ENCODE results near the gene ZNF132.
"Not testable (repeated sequence)": the region's sequence is repeated elsewhere in the genome, so short reads cannot be mapped to it uniquely, and the experiment has no call there.

ZNF132 gene

DNA sequence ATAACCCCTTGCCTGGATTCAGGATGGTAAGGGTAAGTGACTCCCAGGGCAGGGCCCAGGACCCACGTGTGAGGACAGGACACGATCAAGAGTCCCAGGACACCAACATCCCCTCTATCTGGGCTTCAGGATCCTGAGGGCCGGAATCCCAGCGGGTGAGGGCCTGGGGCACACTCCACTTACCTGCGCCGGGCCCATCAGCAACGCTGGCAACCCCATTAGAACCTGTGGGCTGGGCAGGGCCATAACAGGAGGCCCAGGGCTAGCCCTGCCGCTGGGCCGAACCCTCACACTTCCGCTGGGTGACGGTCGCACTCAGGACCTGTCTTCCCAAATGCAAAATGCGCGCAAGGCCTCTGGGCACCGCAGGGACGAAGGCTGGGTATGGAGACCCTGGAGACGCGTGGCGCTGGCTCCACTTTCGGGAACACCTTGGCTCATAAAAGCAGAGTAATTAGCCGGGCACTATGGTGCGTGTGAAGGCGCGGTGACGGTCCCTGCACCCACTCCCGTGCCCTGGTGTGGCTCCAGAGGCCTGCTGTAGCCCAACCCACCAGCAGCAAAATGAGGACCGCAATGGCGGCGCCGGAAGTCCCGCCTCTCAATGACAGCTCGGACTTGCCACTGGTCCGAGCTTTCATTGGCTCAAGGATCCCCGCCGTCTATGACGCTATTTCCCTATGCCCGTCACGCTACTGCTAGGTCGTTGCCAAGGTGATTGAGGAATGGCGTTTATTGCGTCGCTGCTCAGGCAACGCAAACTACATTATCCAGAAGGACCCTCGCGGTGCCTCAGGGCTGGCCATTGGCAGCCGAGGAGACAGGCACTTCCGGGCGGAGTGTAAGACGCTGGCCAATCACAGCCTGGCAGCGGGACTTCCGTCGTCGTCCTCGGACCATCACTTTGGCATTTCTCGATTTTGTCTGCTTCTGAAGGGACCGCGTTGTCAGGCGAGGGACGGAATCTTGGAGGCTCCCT lies at the start of gene ZNF132:
Gene ZNF132, minus strand, starts transcription at position 578 of the 979 bp plus-strand sequence. Its CDS starts 332 bp downstream, at position 246.
- TF ChIP-seq CTCF (IDR thresholded peaks at IDR 0.05; ENCODE audit: control insufficient read depth, insufficient read depth, low read depth, low read length, missing control alignments) = no peak
- peak; percentile 99 for DNase-seq (ENCODE audit: low read depth)
- H3K4me3 ChIP-seq (ENCODE audit: control insufficient read depth, low read depth, low read length) = peak within 1 kb of the TSS; percentile 68

DNA sequence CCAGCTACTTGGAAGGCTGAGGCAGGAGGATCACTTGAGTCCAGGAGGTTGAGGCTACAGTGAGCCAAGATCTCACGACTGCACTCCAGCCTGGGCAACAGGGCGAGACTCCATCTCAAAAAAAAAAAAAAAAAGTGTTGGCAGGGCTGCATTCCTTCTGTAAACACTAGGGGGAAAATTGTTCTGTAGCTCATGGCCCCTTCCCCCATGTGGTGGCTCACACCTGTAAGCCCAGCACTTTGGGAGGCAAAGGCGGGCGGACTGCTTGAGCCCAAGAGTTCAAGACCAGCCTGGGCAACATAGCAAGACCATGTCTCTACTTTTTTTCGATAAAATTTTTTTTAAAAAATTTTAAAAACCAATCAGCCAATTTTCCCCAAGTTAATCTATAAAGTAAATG lies 44.4 kb upstream of the ZNF132 start:
- not testable (repeated sequence) for DNase-seq (ENCODE audit: low read depth); H3K4me3 ChIP-seq (ENCODE audit: control insufficient read depth, low read depth, low read length)

DNA sequence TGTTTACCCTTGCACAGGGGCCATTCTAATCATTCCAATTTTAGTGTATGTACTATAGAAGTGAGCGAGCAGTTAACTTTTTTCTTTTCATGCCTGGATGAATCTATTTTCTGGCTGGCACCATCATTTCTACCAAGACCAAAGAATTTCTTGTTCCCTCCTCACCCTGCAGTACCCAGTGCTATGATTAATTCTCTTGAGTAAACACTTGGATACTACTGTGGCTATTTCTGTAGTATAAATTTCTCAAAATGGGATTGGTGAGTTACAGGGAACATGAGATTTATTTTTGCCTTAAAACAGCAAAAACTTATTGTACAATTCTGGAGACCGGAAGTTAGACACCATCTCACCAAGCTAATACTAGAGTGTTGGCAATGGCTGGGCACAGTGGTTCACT lies 43.8 kb upstream of the ZNF132 start:
- TF ChIP-seq CTCF (IDR thresholded peaks at IDR 0.05; ENCODE audit: control insufficient read depth, insufficient read depth, low read depth, low read length, missing control alignments) = no peak
- no peak overlapping the region for H3K4me3 ChIP-seq (ENCODE audit: control insufficient read depth, low read depth, low read length)
- no peak for DNase-seq (ENCODE audit: low read depth)

DNA sequence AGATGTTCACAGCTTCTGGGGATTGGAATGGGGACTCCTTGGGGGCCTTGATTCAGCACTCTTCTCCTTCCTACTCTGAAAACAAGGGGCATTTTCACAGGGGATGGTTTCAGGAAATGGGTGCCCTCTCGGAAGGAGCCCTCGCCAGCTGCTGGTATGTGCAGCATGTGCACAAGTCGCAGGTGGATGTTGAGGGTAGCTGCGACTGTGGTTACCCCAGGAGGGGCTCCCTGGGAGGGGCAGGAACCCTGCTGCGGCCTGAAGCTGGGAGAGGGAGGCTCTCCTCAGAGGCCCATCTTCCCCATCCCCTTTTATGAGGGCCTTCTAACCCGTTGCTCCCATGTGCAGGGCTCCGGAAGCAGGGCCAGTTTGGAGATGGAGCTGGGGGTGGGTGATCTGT lies 42.4 kb upstream of the ZNF132 start:
- no peak overlapping the region for H3K4me3 ChIP-seq (ENCODE audit: control insufficient read depth, low read depth, low read length)
- no peak for DNase-seq (ENCODE audit: low read depth)
- no peak for TF ChIP-seq CTCF (IDR thresholded peaks at IDR 0.05; ENCODE audit: control insufficient read depth, insufficient read depth, low read depth, low read length, missing control alignments)

DNA sequence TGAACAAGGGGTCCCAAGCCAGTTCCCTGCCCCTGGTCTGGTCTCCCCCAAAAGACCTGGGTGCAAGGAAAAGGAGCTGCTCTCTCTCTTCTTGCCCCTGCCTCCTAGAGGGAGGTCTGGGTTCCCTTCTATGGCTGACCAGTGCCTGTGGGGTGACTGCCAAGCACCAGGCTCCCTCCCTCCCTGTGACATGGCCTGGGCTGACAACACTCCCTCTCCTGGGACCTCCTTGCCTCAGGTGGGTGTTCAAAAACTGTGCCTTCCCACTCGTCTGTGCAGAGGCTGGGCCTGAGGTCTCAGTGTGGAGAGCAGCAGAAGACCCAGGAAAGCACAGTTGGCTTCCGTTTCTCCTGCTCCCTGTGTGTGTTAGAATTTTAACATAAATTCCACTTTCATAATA lies 40.9 kb upstream of the ZNF132 start:
- no peak overlapping the region for H3K4me3 ChIP-seq (ENCODE audit: control insufficient read depth, low read depth, low read length)
- no peak for TF ChIP-seq CTCF (IDR thresholded peaks at IDR 0.05; ENCODE audit: control insufficient read depth, insufficient read depth, low read depth, low read length, missing control alignments)
- no peak for DNase-seq (ENCODE audit: low read depth)

DNA sequence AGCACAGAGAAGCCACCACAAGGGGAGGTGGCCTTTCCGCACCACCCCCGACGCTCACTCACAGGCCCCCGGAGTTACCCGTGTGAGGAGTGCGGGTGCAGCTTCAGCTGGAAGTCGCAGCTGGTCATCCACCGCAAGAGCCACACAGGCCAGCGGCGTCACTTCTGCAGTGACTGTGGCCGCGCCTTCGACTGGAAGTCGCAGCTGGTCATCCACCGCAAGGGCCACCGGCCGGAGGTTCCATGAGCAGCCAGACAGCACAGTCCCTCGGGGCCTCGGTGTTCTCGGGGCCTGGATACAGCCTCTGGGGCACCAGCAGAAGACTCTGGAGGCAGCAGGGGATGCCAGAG lies 40.5 kb upstream of the ZNF132 start:
- TF ChIP-seq CTCF (IDR thresholded peaks at IDR 0.05; ENCODE audit: control insufficient read depth, insufficient read depth, low read depth, low read length, missing control alignments) = no peak
- H3K4me3 ChIP-seq (ENCODE audit: control insufficient read depth, low read depth, low read length) = no peak overlapping the region
- DNase-seq (ENCODE audit: low read depth) = no peak

DNA sequence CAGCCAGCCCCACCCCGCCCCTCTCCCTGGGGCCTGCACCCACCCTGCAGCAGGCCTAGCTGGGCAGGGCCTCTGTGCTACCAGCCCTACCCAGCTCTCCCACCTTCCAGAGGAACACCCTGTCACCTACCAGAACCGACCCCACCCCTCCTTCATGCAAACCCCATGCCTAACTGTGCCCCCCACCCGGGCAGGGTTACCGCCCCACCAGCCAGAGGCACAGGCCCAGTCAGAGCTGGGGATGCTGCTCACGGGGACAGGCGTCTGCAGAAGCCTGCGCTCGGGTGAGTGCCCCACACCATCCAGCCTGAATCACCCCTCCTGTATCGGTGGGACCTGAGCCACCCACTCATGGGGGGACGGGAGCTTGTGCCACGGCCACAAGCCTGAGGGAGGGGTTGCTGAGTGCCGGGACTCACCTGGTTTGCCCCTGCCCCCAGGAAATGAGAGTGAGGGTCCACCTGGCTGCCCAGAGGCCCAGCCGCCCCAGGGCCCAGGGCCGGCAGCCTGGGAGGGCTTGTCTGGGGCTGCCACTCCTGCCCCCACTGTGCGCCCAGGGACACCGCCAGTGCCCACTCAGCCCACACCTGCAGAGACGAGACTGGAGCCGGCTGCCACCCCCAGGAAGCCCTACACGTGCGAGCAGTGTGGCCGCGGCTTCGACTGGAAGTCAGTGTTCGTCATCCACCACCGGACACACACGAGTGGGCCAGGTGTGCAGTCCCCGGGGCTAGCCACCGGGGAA lies 40.0 kb upstream of the ZNF132 start:
- DNase-seq (ENCODE audit: low read depth) = no peak
- TF ChIP-seq CTCF (IDR thresholded peaks at IDR 0.05; ENCODE audit: control insufficient read depth, insufficient read depth, low read depth, low read length, missing control alignments) = no peak
- no peak overlapping the region for H3K4me3 ChIP-seq (ENCODE audit: control insufficient read depth, low read depth, low read length)
